Stimulated activated CD8-positive, alpha-beta memory T cell treated with anti-CD3 and anti-CD28 coated beads, Interleukin-12 subunit alpha, Interleukin-12 subunit beta, amount 100 ng/mL, for 24 hours (primary cell): ENCODE results near the gene RNASE11.
"Not testable (repeated sequence)": the region's sequence is repeated elsewhere in the genome, so short reads cannot be mapped to it uniquely, and the experiment has no call there.

Experiments used
- DNase-seq: peaks from one replicate; pipeline ENCODE4 v3.0.0-alpha.2; 2020; ENCODE audit errors: extremely low read depth

RNASE11 gene

DNA sequence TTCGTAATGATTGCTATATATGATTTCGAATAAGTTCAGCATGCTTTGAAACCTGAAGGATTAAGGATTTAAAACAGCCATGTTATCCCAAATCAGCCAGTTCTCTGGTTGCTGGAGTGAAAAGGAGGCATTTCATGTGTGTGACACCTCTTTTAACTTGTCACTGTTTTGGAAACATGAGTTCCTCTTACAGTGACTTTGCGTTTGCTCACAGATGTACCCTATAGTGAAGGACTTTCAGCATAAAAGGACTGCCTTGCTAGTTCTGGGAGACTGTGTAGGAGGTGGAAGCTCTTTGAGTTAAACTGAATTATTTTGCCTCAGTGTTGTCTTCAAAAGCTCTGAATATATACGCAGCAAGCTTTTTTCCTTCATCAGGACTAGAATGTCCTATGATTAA lies 7.6 kb downstream of the RNASE11 start:
- no peak for DNase-seq

GRCh38 chr14:20578784-20579502 lies 8.9 kb downstream of the RNASE11 start:
- no peak for DNase-seq

DNA sequence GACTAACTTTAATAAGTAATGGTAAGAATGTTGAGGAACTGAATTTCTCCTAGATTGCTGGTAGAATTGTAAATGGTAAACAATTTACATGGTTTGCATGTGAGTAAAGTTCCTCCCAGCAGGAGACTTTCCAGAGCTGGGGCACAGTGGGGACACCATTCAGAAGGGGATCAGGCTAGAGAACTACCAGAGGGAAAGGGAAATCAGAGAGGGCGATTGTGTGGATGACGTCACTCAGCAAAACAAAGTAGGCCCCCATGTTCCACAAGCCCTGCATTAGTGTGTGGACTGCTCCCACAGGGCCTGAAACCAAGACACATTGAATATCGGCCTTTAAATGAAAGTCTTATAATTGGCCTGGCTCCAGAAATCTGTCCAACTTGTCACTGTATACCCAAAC lies 9.5 kb downstream of the RNASE11 start:
- no peak for DNase-seq

DNA sequence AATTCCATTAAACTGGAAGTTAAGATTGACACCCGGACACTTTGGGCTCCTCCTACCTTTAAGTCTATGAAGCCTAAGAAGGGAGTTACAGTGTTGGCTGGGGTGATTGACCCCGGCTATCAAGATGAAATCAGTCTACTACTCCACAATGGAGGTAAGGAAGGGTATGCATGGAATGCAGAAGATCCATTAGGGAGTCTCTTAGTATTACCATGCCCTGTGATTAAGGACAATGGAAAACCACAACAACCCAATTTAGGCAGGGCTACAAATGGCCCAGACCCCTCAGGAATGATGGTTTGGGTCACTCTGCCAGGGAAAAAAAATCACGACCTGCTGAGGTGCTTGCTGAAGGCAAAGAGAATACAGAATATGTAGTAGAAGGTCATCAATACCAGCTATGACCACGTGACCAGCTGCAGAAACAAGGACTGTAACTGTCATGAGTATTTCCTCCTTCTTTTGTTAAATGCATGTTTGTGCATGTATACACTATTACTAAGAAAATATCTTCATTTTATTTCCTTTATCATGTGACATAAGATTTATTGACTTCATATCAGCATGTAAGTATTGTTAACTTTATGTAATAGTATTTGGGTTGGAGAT lies 15.3 kb downstream of the RNASE11 start:
- DNase-seq, result not testable (repeated sequence)

DNA sequence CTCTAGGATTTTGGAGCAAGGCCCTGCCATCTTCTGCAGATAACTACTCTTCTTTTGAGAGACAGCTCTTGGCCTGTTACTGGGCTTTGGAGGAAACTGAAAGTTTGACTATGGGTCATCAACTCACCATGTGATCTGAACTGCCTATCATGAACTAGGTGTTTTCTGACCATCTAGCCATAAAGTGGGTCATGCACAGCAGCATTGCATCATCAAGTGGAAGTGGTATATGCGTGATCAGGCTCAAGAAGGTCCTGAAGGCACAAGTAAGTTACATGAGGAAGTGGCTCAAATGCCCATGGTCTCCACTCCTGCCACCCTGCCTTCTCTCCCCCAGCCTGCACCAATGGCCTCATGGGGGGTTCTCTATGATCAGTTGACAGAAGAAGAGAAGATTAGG lies 17.1 kb downstream of the RNASE11 start:
- not testable (repeated sequence) for DNase-seq

- DNase-seq, result not testable (repeated sequence)
Observed at GRCh38 chr14:20569865-20570264, 17.9 kb downstream of the RNASE11 start.

DNA sequence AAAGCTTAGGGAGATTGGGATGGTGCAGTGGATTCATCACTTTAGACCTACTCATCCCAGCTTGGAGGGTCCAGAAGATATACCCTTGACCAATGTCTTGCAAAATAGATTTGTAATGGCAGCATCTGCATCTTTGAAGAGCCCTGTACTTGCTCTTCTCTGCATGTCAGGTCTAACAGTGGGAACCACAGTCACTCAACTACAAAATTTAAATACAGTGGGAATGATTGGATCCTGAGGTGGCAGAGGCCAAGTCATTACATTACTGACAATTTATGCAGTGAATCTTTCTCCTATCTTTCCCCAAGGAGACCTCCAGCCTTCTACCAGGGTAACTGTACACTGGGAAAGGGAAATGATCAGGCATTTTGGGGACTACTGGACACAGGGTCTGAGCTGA lies 18.7 kb downstream of the RNASE11 start:
- DNase-seq, result no peak

DNA sequence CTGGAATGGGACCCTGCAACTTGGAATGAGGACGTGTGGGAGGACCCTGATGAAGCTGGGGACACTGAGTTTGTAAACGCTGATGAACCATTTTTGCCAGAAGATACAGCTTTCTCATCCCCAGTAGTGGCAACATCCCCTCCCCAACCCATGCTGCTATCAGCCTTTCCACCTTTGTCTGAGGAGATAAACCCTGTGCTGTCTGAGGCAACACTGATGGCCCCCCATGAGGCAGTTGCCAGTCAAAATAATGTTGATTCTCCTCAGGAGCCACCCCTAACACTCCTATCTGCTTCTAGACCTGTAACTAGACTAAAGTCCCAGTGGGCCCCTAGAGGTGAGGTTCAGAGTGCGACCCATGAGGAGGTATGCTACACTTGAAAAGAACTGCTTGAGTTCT lies 19.4 kb downstream of the RNASE11 start:
- DNase-seq, result no peak

GRCh38 chr14:20567199-20567598 lies 20.6 kb downstream of the RNASE11 start:
- not testable (repeated sequence) for DNase-seq

- DNase-seq, result no peak
Observed at GRCh38 chr14:20564501-20564997, 23.3 kb downstream of the RNASE11 start.

DNA sequence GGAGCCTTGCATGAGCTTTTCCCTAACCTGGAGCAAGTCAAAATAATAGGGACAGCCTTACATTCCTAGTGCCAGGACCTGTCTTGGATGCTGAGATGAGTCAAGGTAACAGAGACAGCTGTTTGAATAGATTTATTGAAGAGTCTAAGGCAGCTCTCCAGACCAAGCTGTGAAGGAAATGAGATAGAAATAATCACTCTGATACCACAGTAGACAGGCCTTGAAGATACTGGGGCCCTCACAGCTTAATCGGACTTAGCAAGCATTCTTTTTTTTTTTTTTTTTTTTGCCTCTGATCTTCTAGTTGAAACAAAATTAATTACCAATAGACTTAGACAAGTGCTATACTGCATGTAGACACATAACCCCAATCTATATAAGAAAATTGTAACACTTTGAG lies 23.8 kb downstream of the RNASE11 start:
- DNase-seq, result no peak

DNA sequence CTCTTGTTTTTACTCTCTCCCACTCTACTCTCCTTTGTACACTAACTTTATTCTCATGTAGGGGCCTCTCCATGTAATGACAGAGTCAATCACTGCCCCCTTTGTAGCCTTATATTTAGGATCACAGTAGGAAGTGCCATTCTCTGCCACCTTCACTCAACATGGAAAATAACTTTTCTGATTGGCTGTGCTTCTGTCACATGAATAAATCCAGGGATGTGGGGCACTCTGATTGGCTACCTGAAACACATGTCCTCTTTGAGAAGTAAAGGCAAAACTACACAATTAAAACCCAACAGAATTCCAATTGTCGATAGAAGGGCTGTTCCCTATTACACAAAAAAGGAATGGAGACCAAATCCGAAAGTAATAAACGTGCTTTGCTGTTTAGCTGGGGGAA lies 26.8 kb downstream of the RNASE11 start, which contains the start of gene RNASE9:
RNASE9 (minus strand) TSS at position 87 of the 400 bp plus-strand sequence.
- DNase-seq, result no peak

DNA sequence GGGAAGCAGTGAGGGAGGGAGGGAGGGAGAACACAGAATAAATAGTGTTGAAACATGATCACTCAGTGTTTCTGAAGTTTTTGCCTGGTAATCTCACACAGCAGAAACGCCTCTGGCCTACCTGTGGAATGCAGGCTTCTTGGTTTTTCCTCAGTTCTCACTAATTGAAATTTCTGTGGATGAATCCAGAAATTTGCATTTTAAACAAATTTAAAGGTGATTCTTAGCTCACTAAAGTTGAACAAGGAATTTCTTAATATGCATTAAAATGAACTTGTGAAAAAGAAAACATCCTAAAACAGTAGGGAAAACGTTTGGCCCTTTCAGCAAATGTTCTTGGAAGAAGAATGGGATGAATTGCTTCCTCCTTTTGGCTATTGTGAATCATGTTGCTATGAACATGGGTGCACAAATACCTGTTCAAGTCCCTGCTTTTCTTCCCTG lies 28.3 kb downstream of the RNASE11 start:
- no peak for DNase-seq

GRCh38 chr14:20557212-20557542 lies 30.6 kb downstream of the RNASE11 start:
- DNase-seq, result no peak

DNA sequence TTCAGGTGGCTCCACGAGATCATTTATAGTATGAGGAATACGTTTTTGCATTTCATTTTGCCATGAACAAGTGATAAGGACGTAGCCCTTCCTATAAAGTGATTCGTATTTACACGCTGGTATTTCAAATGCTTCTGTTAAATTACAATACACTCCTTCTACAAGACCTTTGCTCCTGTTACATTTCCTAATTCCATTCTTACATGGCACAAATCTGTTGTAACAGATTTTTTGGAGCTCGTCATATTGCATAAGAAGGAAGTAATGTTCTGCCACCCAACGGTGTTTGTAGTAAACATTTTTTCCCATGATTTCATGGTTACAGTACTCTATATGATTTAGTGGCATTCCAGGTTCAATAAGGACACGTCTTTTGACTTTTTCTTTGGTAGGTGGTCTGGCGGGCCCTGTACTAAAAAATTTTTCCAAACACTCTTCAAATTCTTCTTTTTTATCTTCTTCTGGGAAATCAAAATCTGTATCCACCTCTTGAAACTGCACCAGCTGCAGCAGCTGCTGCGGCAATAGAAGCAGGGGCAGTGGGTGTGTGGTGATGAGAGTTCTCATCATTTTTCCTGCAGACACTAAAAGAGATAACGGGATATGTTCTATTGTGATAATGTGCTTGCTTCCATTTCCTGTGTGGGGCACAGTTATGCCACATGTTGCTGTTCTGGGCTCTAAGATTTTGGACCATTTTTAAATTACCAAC lies 31.1 kb downstream of the RNASE11 start:
- DNase-seq, result no peak

GRCh38 chr14:20555845-20556244 lies 32.0 kb downstream of the RNASE11 start:
- DNase-seq, result no peak

DNA sequence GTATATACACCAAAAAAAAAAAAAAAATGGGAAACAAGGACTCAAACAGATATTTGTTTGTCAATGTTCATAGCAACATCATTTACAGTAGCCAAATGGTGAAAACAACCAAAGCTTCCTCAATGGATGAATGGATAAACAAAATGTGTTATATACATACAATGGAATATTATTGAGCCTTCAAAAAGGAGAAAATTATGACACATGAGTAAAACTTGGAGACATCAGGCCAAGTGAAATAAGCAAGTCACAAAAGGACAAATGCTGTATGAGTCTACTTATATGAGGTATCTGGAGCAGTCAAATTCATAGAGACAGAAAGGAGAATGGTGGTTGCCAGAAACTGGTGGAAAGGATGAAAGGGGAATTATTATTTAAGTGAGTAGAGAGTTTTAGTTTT lies 34.8 kb downstream of the RNASE11 start:
- no peak for DNase-seq

DNA sequence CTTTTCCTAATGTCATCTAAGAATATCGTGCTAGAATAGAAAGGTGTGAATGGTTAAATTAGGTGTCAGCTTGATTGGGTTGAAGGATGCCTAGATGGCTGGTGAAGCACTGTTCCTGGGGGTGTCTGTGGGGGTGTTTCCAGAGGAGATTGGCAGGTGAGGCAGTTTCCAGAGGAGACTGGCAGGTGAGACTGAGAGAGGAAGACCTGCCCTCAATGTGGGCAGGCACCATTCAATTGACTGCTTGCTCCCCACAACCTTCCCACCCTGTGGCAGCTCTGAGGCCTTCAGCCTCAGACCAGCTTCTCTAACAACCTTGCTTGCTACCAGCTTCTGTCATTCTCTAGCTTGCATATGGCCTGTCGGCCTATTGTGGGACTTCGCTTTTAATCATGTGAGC lies 36.2 kb downstream of the RNASE11 start:
- no peak for DNase-seq

GRCh38 chr14:20550926-20551325 lies 36.9 kb downstream of the RNASE11 start:
- DNase-seq, result no peak

- DNase-seq, result no peak
Observed at GRCh38 chr14:20548414-20549158, 39.2 kb downstream of the RNASE11 start.

DNA sequence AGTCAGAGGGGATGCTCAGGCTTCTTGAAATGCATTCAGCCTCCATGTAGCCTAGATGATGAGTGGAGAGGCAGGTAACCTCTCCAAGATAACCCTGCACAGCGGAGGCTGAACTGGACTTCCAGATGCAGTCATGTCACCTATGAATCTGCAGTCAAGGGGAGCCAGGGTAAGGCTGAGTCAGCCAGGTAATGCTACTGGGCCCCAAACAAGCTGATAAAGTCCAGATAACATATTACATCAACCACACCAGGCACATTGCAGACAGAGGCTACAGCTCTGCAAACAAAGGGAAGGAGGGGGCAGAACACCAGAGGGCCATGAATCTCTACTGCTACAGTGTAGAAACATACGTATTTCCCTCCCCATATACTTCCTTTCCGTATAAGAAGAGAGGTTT lies 40.9 kb downstream of the RNASE11 start:
- DNase-seq, result no peak

- DNase-seq, result no peak
Observed at GRCh38 chr14:20539906-20540305, 47.9 kb downstream of the RNASE11 start.
